GM23338 (cell line): ENCODE measurements around the gene KDR. TPM values are rescaled to one million over a fixed set of nuclear protein-coding genes. Genes with fewer than 3 reads are reported as not detected.

ENCODE experiments used
- ATAC-seq: fragments of 200-7000 bp; cut with Tn5 transposase; 3 replicates; pipeline ENCODE4 v1.9.1; 2020
- DNase-seq: peaks from one replicate; pipeline ENCODE4 v3.0.0-alpha.2; 2015; ENCODE audit warnings: low spot score
- H2AFZ ChIP-seq: fragments of 200-600 bp; sonication (generic); 2 replicates; pipeline ENCODE4 v1.8.0; 2016; ENCODE audit warnings: antibody characterized with exemption, mild to moderate bottlenecking, moderate library complexity
- H3F3A ChIP-seq: fragments of 200-600 bp; sonication (generic); replicated peaks from 2 replicates; pipeline ENCODE4 v1.8.0; 2017; ENCODE audit warnings: antibody characterized with exemption, mixed run types, low read depth
- H3K27ac ChIP-seq: fragments of 200-600 bp; sonication (generic); 2 replicates; pipeline ENCODE4 v1.6.1; 2016; ENCODE audit warnings: low read depth
- H3K27me3 ChIP-seq: fragments of 200-600 bp; sonication (generic); 2 replicates; pipeline ENCODE4 v1.8.0; 2016; ENCODE audit warnings: mild to moderate bottlenecking, mixed run types, moderate library complexity; ENCODE audit not compliant: insufficient read depth
- H3K36me3 ChIP-seq: fragments of 200-600 bp; sonication (generic); 2 replicates; pipeline ENCODE4 v1.8.0; 2016; ENCODE audit warnings: mild to moderate bottlenecking; ENCODE audit not compliant: insufficient read depth
- H3K4me1 ChIP-seq: fragments of 200-600 bp; sonication (generic); 2 replicates; pipeline ENCODE4 v1.8.0; 2016; ENCODE audit warnings: mild to moderate bottlenecking, moderate library complexity; ENCODE audit not compliant: insufficient read depth
- H3K4me2 ChIP-seq: fragments of 200-600 bp; sonication (generic); 2 replicates; pipeline ENCODE4 v1.7.1; 2017; ENCODE audit warnings: mixed run types
- H3K4me3 ChIP-seq: fragments of 200-600 bp; sonication (generic); 2 replicates; pipeline ENCODE4 v1.6.1; 2016; ENCODE audit warnings: mixed run types
- H3K79me2 ChIP-seq: fragments of 200-600 bp; sonication (generic); replicated peaks from 2 replicates; pipeline ENCODE4 v1.8.0; 2017; ENCODE audit warnings: mild to moderate bottlenecking; ENCODE audit not compliant: insufficient read depth
- H3K9me2 ChIP-seq: fragments of 200-600 bp; sonication (generic); 2 replicates; pipeline ENCODE4 v1.8.0; 2017; ENCODE audit not compliant: insufficient read depth
- H4K20me1 ChIP-seq: fragments of 200-600 bp; sonication (generic); replicated peaks from 2 replicates; pipeline ENCODE4 v1.8.0; 2017; ENCODE audit warnings: mild to moderate bottlenecking; ENCODE audit not compliant: insufficient read depth
- H3K27ac Mint-ChIP-seq: 2 replicates; pipeline ENCODE4 v1.8.0; 2020; ENCODE audit warnings: inconsistent platforms, mild to moderate bottlenecking, moderate library complexity, mixed read lengths
- H3K27me3 Mint-ChIP-seq: 3 replicates; pipeline ENCODE4 v1.8.0; 2022; ENCODE audit warnings: low read depth, mild to moderate bottlenecking, moderate library complexity, mixed read lengths, inconsistent platforms; ENCODE audit not compliant: insufficient read depth, poor library complexity
- H3K36me3 Mint-ChIP-seq: 3 replicates; pipeline ENCODE4 v1.8.0; 2021; ENCODE audit warnings: low read depth, mild to moderate bottlenecking, inconsistent platforms, moderate library complexity, mixed read lengths
- H3K4me1 Mint-ChIP-seq: 3 replicates; pipeline ENCODE4 v1.8.0; 2020; ENCODE audit warnings: mild to moderate bottlenecking, inconsistent platforms, mixed read lengths
- H3K4me3 Mint-ChIP-seq: 3 replicates; pipeline ENCODE4 v1.8.0; 2021; ENCODE audit warnings: moderate library complexity, mild to moderate bottlenecking, inconsistent platforms, mixed read lengths
- H3K9me3 Mint-ChIP-seq: 3 replicates; pipeline ENCODE4 v1.8.0; 2020; ENCODE audit warnings: moderate library complexity, mild to moderate bottlenecking, inconsistent platforms, mixed read lengths
- CREB1 ChIP-seq: fragments of 250-450 bp; sonication (Bioruptor Pico); IDR thresholded peaks from 2 replicates; pipeline ENCODE4 v1.5.0; 2020; ENCODE audit warnings: low read depth, mild to moderate bottlenecking, moderate library complexity
- EZH2 ChIP-seq: fragments of 200-600 bp; sonication (generic); IDR thresholded peaks from one replicate; pipeline ENCODE4 v1.8.0; 2017; ENCODE audit warnings: antibody characterized with exemption, mild to moderate bottlenecking, low read depth; ENCODE audit not compliant: unreplicated experiment
- EZH2phosphoT487 ChIP-seq: fragments of 200-600 bp; sonication (generic); IDR thresholded peaks from one replicate; pipeline ENCODE4 v1.8.1; 2018; ENCODE audit warnings: antibody characterized with exemption; ENCODE audit not compliant: unreplicated experiment
- NANOG ChIP-seq: IDR thresholded peaks from 2 replicates; pipeline ENCODE4 v1.6.1; 2016; ENCODE audit warnings: antibody characterized with exemption, borderline replicate concordance
- POLR2AphosphoS5 ChIP-seq: IDR thresholded peaks from 2 replicates; pipeline ENCODE4 v1.6.1; 2016; ENCODE audit warnings: antibody characterized with exemption, low read depth
- REST ChIP-seq: IDR thresholded peaks from one replicate; pipeline ENCODE4 v1.6.1; 2018; ENCODE audit warnings: antibody characterized with exemption; ENCODE audit not compliant: unreplicated experiment
- ZNF331 ChIP-seq: fragments of 250-450 bp; sonication (Bioruptor Pico); IDR thresholded peaks from 2 replicates; pipeline ENCODE4 v1.5.0; 2020; ENCODE audit warnings: low read depth, mild to moderate bottlenecking, moderate library complexity
- ZNF462 ChIP-seq: fragments of 250-450 bp; sonication (Bioruptor Pico); IDR thresholded peaks from 2 replicates; pipeline ENCODE4 v1.5.0; 2020; ENCODE audit warnings: mild to moderate bottlenecking, moderate library complexity
- polyA plus RNA-seq: library from polyadenylated mRNA; unstranded; fragments of >200 nt; fragmentation: Nextera tagmentation; extraction: Ambion mirVana; gene quantifications from 2 replicates; pipeline ENCODE4 v1.2.1, GENCODE V29; 2016
- total RNA-seq: library from RNA; depleted of rRNA; stranded (reverse); fragments of >200 nt; shearing (Covaris generic); gene quantifications from 2 replicates; pipeline ENCODE4 v1.2.3, GENCODE V29; 2014
- TF ChIP-seq, protein P1 (sequence below), 2 experiments: fragments of 200-600 bp in 1 of 2; sonication (generic) in 1 of 2; conservative IDR thresholded peaks; 2 replicates each; pipeline versions ENCODE4 v1.5.1 to v1.6.1; 2016 to 2017; ENCODE audit warnings: antibody characterized with exemption in 2 of 2, low read depth in 2 of 2, mild to moderate bottlenecking in 2 of 2, moderate library complexity in 1 of 2

KDR gene
- total and polyA plus RNA-seq, 2 experiments from 2014 or later = 27.9 to 109 TPM

DNA sequence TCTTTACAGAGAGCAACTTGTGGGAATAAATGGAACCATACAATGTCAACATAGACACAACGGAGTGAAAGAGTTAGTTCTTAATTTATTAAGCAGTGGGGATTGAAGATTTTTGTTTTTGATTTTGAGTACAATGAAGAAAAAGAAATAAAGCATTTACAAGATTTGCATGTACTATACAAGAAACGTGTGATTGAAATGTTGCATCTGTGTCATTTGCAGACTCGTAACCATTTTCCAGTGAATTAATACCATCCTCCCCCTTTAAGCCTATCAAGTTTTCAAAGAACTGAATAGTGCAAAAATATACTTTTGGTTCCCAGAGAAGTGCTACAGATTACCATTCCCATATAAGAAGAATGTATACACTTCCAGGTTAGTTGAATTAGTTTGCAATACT lies 8.6 kb upstream of the KDR start (continued):
- TF ChIP-seq REST = no peak

DNA sequence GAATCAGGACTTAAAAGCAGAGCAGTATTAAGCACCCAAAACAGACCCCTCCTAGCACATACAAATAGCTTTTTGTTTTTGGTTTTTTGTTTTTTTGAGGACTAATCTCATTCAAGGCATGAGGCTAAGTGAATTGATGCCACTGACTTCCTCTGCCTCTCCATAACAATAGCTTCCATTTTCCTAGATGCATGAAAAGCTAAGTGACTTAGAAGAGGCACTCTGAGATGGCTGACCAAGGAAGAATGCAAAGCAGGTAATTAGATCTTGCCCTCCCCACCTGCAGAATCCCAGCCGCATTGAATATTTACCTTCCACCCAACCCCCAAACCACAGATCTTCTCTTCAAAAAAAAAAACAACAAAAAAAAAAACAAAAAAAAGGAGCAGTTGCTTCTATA lies 7.4 kb upstream of the KDR start:
- H3K4me3 Mint-ChIP-seq = peak overlapping the region; percentile 35; the same call in 2 of the 3 replicates

DNA sequence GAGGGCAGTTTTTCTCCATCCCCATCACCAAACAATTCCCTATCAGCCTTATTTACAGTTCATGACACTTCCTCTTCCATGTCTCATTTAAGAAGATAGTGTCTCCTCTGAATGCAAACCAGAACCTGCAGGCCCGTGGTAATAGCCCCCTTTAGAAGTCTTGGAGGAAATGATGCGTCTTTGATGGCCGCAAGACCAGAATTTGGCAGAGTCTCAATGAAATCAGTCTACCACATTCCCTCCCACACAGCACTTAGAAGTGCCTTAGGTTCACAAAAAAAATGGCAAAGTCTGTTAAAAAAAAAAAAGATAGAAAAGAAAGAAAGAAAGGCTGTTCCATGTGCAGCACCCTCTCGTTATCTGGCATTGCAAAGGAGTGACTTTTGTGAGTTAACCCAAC lies 2.1 kb upstream of the KDR start:
- Mint-ChIP-seq H3K4me3 (no peak overlapping the region), H3K36me3 (peaks cover 13% of the 10 kb centered on the region), H3K9me3 (peaks cover 14% of the 10 kb centered on the region; the same call in 2 of the 3 replicates), H3K27ac (no peak overlapping the region), H3K4me1 (peaks cover 25% of the 10 kb centered on the region), H3K27me3 (peaks cover 11% of the 10 kb centered on the region)
- Histone ChIP-seq H4K20me1 (0 out of 2 replicates have a peak, but pooled peaks cover 20% of the 10 kb centered on the region), H3K27me3 (peaks cover 12% of the 10 kb centered on the region), H3K4me2 (no peak overlapping the region), H3K4me1 (peaks cover 25% of the 10 kb centered on the region), H3K79me2 (peaks cover 27% of the 10 kb centered on the region), H3K27ac (no peak overlapping the region), H3F3A (no peaks in the 10 kb centered on the region), H3K9me2 (no peaks in the 10 kb centered on the region), H2AFZ (peak overlapping the region; percentile 16; the same call in 1 of the 2 replicates), H3K4me3 (no peak overlapping the region), H3K36me3 (no peaks in the 10 kb centered on the region)
- DNase-seq (no peak), ATAC-seq (no peak)
- TF ChIP-seq NANOG (no peak), ZNF462 (no peak), ZNF331 (CRISPR knock-in tag) (no peak), EZH2 (no peak), EZH2phosphoT487 (no peak)
- TF ChIP-seq, protein P1, sequence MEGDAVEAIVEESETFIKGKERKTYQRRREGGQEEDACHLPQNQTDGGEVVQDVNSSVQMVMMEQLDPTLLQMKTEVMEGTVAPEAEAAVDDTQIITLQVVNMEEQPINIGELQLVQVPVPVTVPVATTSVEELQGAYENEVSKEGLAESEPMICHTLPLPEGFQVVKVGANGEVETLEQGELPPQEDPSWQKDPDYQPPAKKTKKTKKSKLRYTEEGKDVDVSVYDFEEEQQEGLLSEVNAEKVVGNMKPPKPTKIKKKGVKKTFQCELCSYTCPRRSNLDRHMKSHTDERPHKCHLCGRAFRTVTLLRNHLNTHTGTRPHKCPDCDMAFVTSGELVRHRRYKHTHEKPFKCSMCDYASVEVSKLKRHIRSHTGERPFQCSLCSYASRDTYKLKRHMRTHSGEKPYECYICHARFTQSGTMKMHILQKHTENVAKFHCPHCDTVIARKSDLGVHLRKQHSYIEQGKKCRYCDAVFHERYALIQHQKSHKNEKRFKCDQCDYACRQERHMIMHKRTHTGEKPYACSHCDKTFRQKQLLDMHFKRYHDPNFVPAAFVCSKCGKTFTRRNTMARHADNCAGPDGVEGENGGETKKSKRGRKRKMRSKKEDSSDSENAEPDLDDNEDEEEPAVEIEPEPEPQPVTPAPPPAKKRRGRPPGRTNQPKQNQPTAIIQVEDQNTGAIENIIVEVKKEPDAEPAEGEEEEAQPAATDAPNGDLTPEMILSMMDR (conservative IDR thresholded peaks at IDR 0.05; ENCODE audit: low read depth in 2 of 2) = no peak

More for the DNA sequence above, 7.4 kb upstream of the KDR start:
- ATAC-seq (peak; percentile 99), DNase-seq (peak; percentile 95)
- peaks cover 19% of the 10 kb centered on the region; the same call in 2 of the 3 replicates for H3K36me3 Mint-ChIP-seq
- peak overlapping the region; percentile 22; the same call in 1 of the 2 replicates for H3K4me3 ChIP-seq
- no peaks in the 10 kb centered on the region for H3K27me3 ChIP-seq
- H3K4me1 ChIP-seq = peaks cover 24% of the 10 kb centered on the region
- H3K9me3 Mint-ChIP-seq = peaks cover 14% of the 10 kb centered on the region; the same call in 2 of the 3 replicates
- H4K20me1 ChIP-seq = no peaks in the 10 kb centered on the region
- H3K79me2 ChIP-seq = no peaks in the 10 kb centered on the region
- H3K27ac Mint-ChIP-seq = peak overlapping the region; percentile 88
- no peaks in the 10 kb centered on the region for H3F3A ChIP-seq
- no peaks in the 10 kb centered on the region for H3K27me3 Mint-ChIP-seq
- H2AFZ ChIP-seq = no peak overlapping the region
- TF ChIP-seq NANOG (peak; percentile 95), CREB1 (CRISPR knock-in tag) (no peak), POLR2AphosphoS5 (0 out of 2 replicates have a peak, but pooled peaks have one; percentile 13)
- H3K9me2 ChIP-seq = peaks cover 11% of the 10 kb centered on the region
- H3K4me1 Mint-ChIP-seq = peaks cover 35% of the 10 kb centered on the region
- peak overlapping the region; percentile 89 for H3K27ac ChIP-seq
- no peaks in the 10 kb centered on the region for H3K36me3 ChIP-seq
- peak overlapping the region; percentile 46 for H3K4me2 ChIP-seq
